H9 (cell line): ENCODE measurements around the gene LMF1. TPM values are rescaled to one million over a fixed set of nuclear protein-coding genes. Genes with fewer than 3 reads are reported as not detected.

Experiments used
- DNase-seq: peaks from one replicate; pipeline ENCODE4 v3.0.0-alpha.2; 2017
- H2AFZ ChIP-seq: one replicate; pipeline ENCODE4 v1.6.1; 2013; ENCODE audit warnings: mild to moderate bottlenecking, low read length, control low read depth, moderate library complexity
- H2AK5ac ChIP-seq: 2 replicates; pipeline ENCODE4 v1.6.1; 2013; ENCODE audit warnings: low read length, control low read depth, mixed read lengths; ENCODE audit not compliant: insufficient read length
- H2BK120ac ChIP-seq: one replicate; pipeline ENCODE4 v1.6.1; 2013; ENCODE audit warnings: low read depth, mild to moderate bottlenecking, low read length, control low read depth, inconsistent platforms; ENCODE audit not compliant: poor library complexity, severe bottlenecking
- H2BK12ac ChIP-seq: 2 replicates; pipeline ENCODE4 v1.6.1; 2013; ENCODE audit warnings: low read length, control low read depth, mixed read lengths, low read depth; ENCODE audit not compliant: insufficient read length
- H2BK15ac ChIP-seq: 2 replicates; pipeline ENCODE4 v1.6.1; 2013; ENCODE audit warnings: low read depth, low read length, control low read depth
- H2BK20ac ChIP-seq: one replicate; pipeline ENCODE4 v1.6.1; 2013; ENCODE audit warnings: low read depth, mild to moderate bottlenecking, low read length, control low read depth, inconsistent platforms; ENCODE audit not compliant: poor library complexity, severe bottlenecking
- H2BK5ac ChIP-seq: 2 replicates; pipeline ENCODE4 v1.6.1; 2013; ENCODE audit warnings: low read length, control low read depth, mixed read lengths; ENCODE audit not compliant: insufficient read length
- H3K14ac ChIP-seq: 2 replicates; pipeline ENCODE4 v1.6.1; 2013; ENCODE audit warnings: low read length, control low read depth; ENCODE audit not compliant: insufficient read depth
- H3K18ac ChIP-seq: 2 replicates; pipeline ENCODE4 v1.6.1; 2013; ENCODE audit warnings: low read depth, mild to moderate bottlenecking, mixed read lengths, low read length, control low read depth; ENCODE audit not compliant: insufficient read length
- H3K23ac ChIP-seq: 2 replicates; pipeline ENCODE4 v1.6.1; 2013; ENCODE audit warnings: low read length, control low read depth, mixed read lengths, low read depth; ENCODE audit not compliant: insufficient read length
- H3K23me2 ChIP-seq: 2 replicates; pipeline ENCODE4 v1.6.1; 2013; ENCODE audit warnings: low read depth, mild to moderate bottlenecking, mixed read lengths, low read length, control low read depth; ENCODE audit not compliant: insufficient read length, poor library complexity, severe bottlenecking
- H3K27ac ChIP-seq: 2 replicates; pipeline ENCODE4 v1.5.1; 2013; ENCODE audit warnings: low read length, control low read depth, mixed read lengths, low read depth; ENCODE audit not compliant: insufficient read length
- H3K27me3 ChIP-seq: 2 replicates; pipeline ENCODE4 v1.6.1; 2013; ENCODE audit warnings: low read length, control low read depth, inconsistent platforms; ENCODE audit not compliant: insufficient read depth
- H3K4ac ChIP-seq: 2 replicates; pipeline ENCODE4 v1.6.1; 2013; ENCODE audit warnings: low read depth, mild to moderate bottlenecking, control low read depth, inconsistent platforms, low read length, moderate library complexity
- H3K4me1 ChIP-seq: 2 replicates; pipeline ENCODE4 v1.6.1; 2013; ENCODE audit warnings: low read length, control low read depth, inconsistent platforms; ENCODE audit not compliant: insufficient read depth
- H3K4me2 ChIP-seq: 2 replicates; pipeline ENCODE4 v1.6.1; 2013; ENCODE audit warnings: low read length, control low read depth, mixed read lengths; ENCODE audit not compliant: insufficient read length, insufficient read depth
- H3K56ac ChIP-seq: 2 replicates; pipeline ENCODE4 v1.6.1; 2013; ENCODE audit warnings: low read depth, mild to moderate bottlenecking, mixed read lengths, low read length, control low read depth; ENCODE audit not compliant: insufficient read length
- H3K79me1 ChIP-seq: 2 replicates; pipeline ENCODE4 v1.6.1; 2013; ENCODE audit warnings: low read depth, mild to moderate bottlenecking, moderate library complexity, low read length, control low read depth, inconsistent platforms; ENCODE audit not compliant: insufficient read depth, poor library complexity, severe bottlenecking
- H3K79me2 ChIP-seq: 2 replicates; pipeline ENCODE4 v1.6.1; 2013; ENCODE audit warnings: low read length, control low read depth, inconsistent platforms; ENCODE audit not compliant: insufficient read depth
- H3K9ac ChIP-seq: 2 replicates; pipeline ENCODE4 v1.6.1; 2013; ENCODE audit warnings: low read length, control low read depth, mixed read lengths; ENCODE audit not compliant: insufficient read length; ENCODE audit errors: extremely low read depth
- H3K9me3 ChIP-seq: one replicate; pipeline ENCODE4 v1.6.1; 2013; ENCODE audit warnings: low read depth, low read length, inconsistent platforms; ENCODE audit not compliant: control insufficient read depth
- H3T11ph ChIP-seq: one replicate; pipeline ENCODE4 v1.6.1; 2013; ENCODE audit warnings: mild to moderate bottlenecking, low read length, control low read depth, inconsistent platforms
- H4K20me1 ChIP-seq: one replicate; pipeline ENCODE4 v1.6.1; 2013; ENCODE audit not compliant: control insufficient read depth, insufficient read length, insufficient read depth
- H4K5ac ChIP-seq: 2 replicates; pipeline ENCODE4 v1.6.1; 2013; ENCODE audit warnings: low read depth, mild to moderate bottlenecking, mixed read lengths, low read length, control low read depth; ENCODE audit not compliant: insufficient read length
- H4K8ac ChIP-seq: replicated peaks from 2 replicates; pipeline ENCODE4 v1.6.1; 2013; ENCODE audit warnings: low read length, control low read depth, mixed read lengths, low read depth; ENCODE audit not compliant: insufficient read length
- H4K91ac ChIP-seq: 2 replicates; pipeline ENCODE4 v1.6.1; 2013; ENCODE audit warnings: low read depth, mild to moderate bottlenecking, moderate library complexity, mixed read lengths, low read length, control low read depth; ENCODE audit not compliant: insufficient read length
- H3K27ac Mint-ChIP-seq, 3 experiments: 2 replicates in 2 of 3; 3 replicates in 1 of 3; pipeline ENCODE4 v1.8.0; 2020 to 2021; ENCODE audit warnings: mixed read lengths in 3 of 3, mild to moderate bottlenecking in 1 of 3, moderate library complexity in 1 of 3
- H3K27me3 Mint-ChIP-seq: 2 replicates; pipeline ENCODE4 v1.8.0; 2021; ENCODE audit warnings: low read depth, mild to moderate bottlenecking, moderate library complexity, mixed read lengths
- H3K36me3 Mint-ChIP-seq, 3 experiments: 2 replicates in 2 of 3; 3 replicates in 1 of 3; pipeline ENCODE4 v1.8.0; 2020 to 2021; ENCODE audit warnings: low read depth in 3 of 3, mixed read lengths in 3 of 3; ENCODE audit not compliant: insufficient read depth in 1 of 3
- H3K4me1 Mint-ChIP-seq, 2 experiments: 2 replicates each; pipeline ENCODE4 v1.8.0; 2020; ENCODE audit warnings: mixed read lengths in 2 of 2
- H3K4me3 Mint-ChIP-seq, 2 experiments: 2 replicates in 1 of 2; 3 replicates in 1 of 2; pipeline ENCODE4 v1.8.0; 2020 to 2021; ENCODE audit warnings: mild to moderate bottlenecking in 2 of 2, mixed read lengths in 2 of 2, moderate library complexity in 1 of 2
- H3K9me3 Mint-ChIP-seq, 2 experiments: 2 replicates in 1 of 2; 3 replicates in 1 of 2; pipeline ENCODE4 v1.8.0; 2020; ENCODE audit warnings: mild to moderate bottlenecking in 2 of 2, mixed read lengths in 2 of 2, moderate library complexity in 1 of 2
- WGBS: extraction: QIAGEN DNeasy Blood & Tissue Kit; methylation state at CpG from one replicate; pipeline ENCODE4 v1.1.7; 2013; ENCODE audit warnings: missing lambda C conversion rate, low lambda C conversion rate, mixed read lengths; ENCODE audit not compliant: insufficient read length; ENCODE audit errors: extremely low coverage; 5-methylcytosine and 5-hydroxymethylcytosine counted together
- total RNA-seq: library from RNA; stranded (reverse); gene quantifications from 2 replicates; pipeline ENCODE4 v1.2.1, GENCODE V29; 2021
- TF ChIP-seq, protein P1 (sequence below): fragments of 200-600 bp; sonication (generic); conservative IDR thresholded peaks from 3 replicates; pipeline ENCODE4 v1.8.0; 2021; ENCODE audit warnings: antibody characterized with exemption, mild to moderate bottlenecking

Gene LMF1
- total RNA-seq, 1 experiment from 2014 or later: 7.1 TPM

DNA sequence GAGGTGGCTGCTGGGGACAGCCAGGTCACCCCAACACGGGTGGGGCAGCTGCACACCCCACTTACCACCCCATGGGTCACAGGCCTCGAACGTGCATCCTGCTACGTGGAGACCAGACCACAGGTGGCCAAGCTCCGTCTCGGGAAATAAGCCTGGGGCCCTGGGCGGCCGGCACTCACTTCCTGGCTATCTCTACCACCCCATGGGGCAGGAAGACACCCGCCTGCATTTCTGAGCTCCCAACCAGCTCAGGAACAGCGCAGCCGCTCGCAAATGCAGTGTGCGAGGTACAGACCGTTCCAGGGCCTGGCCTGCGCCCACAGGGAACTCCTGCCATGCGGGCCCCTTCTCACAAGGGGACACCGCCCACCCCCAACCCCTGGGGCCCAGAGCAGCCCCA is 165.3 kb downstream of the LMF1 start:
- Mint-ChIP-seq H3K9me3 (peaks cover 0 to 8% of the 10 kb centered on the region in 2 experiments; a peak in 2 of 5 replicates), H3K36me3 (no peaks in the 10 kb centered on the region), H3K27me3 (peaks cover 82% of the 10 kb centered on the region), H3K27ac (no peak overlapping the region), H3K4me1 (peaks cover 2 to 7% of the 10 kb centered on the region in 2 experiments; a peak in 1 of 4 replicates), H3K4me3 (no peak overlapping the region)
- Histone ChIP-seq H3T11ph (no peak overlapping the region), H3K14ac (no peak overlapping the region), H3K4me1 (no peaks in the 10 kb centered on the region; the same call in 1 of the 2 replicates), H3K23me2 (peaks cover 4% of the 10 kb centered on the region), H2BK120ac (no peak overlapping the region), H2BK20ac (no peak overlapping the region), H3K4ac (no peak overlapping the region), H3K9me3 (no peaks in the 10 kb centered on the region), H4K8ac (no peak overlapping the region), H4K91ac (no peak overlapping the region), H3K27me3 (peaks cover 5% of the 10 kb centered on the region; the same call in 1 of the 2 replicates), H3K18ac (no peak overlapping the region), H2AFZ (no peak overlapping the region), H3K4me2 (no peak overlapping the region), H2BK5ac (no peak overlapping the region), H4K5ac (no peak overlapping the region), H4K20me1 (no peaks in the 10 kb centered on the region), H3K23ac (no peak overlapping the region), H3K56ac (no peak overlapping the region), H3K27ac (no peak overlapping the region), H3K9ac (no peak overlapping the region), H2AK5ac (no peak overlapping the region), H2BK12ac (no peak overlapping the region), H3K79me2 (no peaks in the 10 kb centered on the region), H2BK15ac (no peak overlapping the region), H3K79me1 (no peaks in the 10 kb centered on the region)
- whole genome bisulfite sequencing: no CpG with 5 or more reads among the region's 17 CpGs
- TF ChIP-seq, protein P1, sequence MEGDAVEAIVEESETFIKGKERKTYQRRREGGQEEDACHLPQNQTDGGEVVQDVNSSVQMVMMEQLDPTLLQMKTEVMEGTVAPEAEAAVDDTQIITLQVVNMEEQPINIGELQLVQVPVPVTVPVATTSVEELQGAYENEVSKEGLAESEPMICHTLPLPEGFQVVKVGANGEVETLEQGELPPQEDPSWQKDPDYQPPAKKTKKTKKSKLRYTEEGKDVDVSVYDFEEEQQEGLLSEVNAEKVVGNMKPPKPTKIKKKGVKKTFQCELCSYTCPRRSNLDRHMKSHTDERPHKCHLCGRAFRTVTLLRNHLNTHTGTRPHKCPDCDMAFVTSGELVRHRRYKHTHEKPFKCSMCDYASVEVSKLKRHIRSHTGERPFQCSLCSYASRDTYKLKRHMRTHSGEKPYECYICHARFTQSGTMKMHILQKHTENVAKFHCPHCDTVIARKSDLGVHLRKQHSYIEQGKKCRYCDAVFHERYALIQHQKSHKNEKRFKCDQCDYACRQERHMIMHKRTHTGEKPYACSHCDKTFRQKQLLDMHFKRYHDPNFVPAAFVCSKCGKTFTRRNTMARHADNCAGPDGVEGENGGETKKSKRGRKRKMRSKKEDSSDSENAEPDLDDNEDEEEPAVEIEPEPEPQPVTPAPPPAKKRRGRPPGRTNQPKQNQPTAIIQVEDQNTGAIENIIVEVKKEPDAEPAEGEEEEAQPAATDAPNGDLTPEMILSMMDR: no peak
- DNase-seq: no peak
